ENCODE results near the gene TDRD3.

The TDRD3 gene

GRCh38 chr13:60583196-60583888, 186.3 kb downstream of the TDRD3 start:
- no peak for DNase-seq

- no peak for DNase-seq
Observed at GRCh38 chr13:60583911-60584753, 187.1 kb downstream of the TDRD3 start.

DNA sequence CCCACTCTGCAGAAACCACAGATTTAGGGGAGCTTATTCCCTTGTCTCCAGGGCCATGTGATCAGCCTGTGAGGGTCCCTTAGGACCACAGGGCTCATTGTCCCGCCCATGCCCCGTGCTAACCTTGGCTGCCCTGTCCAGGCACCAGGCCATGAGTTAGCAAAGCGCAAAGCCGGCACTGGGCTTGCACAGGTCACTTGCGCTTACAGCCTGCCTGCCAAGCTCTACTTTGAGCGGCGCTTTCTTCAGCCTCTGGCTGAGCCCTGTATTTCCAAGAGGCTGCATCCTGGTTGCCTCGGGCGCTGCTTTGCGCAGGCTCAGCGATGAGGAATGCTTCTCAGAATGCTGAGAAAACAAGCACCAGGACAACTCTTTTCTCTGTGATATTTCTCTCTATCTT, 188.0 kb downstream of the TDRD3 start:
- DNase-seq = no peak

DNA sequence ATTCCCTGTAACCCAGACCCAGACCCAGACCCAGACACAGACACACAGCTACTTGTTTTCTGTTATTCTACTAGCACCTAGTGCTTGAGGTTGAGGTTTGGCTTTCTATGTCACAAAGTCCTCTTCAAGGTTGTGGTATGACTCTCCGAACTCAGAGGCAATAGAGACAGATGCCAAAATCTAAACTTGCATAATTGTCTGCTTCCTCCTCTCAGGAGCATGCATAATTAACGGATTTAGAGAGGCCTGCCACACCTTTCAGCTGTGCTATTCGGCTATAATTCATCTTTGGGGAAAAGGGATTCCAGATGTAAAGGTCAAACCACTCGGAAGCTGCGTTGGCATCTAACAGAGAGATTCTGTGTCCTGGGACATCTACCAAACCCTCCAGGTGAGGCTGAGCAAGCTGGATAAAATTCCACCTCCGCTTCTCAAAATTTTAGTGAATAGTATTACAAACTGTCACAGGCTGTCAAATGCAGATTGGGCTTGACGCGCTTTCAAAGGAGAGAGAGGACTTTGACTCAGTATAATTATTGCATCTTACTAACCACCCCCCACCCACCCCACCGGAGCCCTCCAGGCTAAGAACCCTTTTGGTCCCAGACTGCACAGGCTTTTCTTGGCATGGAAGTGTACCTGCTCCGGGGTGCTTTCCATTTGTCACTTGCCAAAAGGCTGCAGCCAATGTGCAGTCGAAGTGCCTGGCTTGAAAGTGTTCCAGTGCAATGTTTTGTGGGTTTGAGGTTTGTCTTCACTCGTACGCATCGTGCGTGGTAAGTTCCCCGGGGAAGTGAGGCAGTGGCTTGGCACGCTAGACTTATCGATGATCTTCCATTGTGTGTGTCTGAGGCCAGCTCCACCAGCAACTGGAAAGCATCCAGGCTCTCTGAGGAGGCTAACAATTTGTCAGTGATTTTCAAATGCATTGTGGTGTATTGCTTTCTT, 194.1 kb downstream of the TDRD3 start:
- DNase-seq = no peak

GRCh38 chr13:60603049-60603448, 206.0 kb downstream of the TDRD3 start:
- DNase-seq = no peak

DNA sequence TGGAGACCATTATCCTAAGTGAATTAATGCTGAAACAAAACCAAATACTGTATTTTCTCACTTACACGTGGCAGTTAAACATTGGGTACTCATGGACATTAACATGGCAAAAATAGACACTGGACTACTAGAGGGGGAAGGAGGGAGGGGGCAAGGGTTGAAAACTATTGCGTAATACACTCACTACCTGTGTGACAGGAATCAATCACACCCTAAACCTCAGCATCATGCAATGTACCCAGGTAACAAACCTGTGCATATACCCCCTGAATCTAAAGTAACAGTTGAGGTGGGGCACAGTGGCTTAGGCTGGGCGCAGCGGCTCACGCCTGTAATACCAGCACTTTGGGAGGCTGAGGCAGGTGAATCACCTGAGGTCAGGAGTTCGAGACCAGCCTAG, 207.0 kb downstream of the TDRD3 start:
- no peak for DNase-seq

GRCh38 chr13:60608954-60609353, 211.9 kb downstream of the TDRD3 start:
- DNase-seq = no peak

GRCh38 chr13:60611523-60611922, 214.5 kb downstream of the TDRD3 start:
- DNase-seq = no peak

GRCh38 chr13:60612593-60612992, 215.6 kb downstream of the TDRD3 start:
- no peak for DNase-seq

- no peak for DNase-seq
Observed at GRCh38 chr13:60613080-60613479, 216.1 kb downstream of the TDRD3 start.

DNA sequence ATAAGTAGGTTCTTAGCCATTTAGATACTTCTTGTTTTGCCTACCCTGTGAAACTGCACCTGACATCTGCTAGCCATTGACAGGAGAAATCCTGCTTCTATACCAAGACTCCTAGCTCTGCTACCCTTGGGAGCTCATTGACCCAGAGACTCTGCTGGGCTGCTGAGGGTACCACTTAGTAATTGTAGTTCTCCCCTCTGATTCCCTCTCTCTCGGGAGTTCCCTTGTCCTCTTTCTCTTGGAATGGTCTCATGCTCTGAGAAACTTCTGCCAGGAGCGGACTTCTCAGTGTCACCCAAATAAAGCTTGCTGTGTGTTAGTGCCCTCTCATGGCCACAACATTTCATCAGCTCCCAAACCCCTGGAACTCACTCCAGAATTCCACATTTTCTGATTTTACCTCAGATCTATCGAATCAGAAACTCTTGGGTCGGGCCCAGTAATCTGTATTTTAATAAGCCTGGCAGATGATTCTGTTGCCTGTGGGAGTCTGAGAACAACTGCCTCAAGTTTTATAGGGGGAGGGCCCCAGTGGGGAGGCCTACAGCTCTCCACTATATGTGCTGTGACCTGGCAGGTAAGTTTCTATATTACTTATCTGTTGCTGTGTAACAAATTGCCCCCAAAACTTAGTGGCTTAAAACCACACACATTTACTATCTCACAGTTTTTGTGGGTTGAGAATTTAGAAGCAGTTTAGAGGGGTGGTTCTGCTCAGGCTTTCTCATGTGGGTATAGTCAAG, 221.1 kb downstream of the TDRD3 start:
- DNase-seq = no peak

GRCh38 chr13:60619461-60619860, 222.4 kb downstream of the TDRD3 start:
- no peak for DNase-seq

GRCh38 chr13:60620611-60621395, 223.8 kb downstream of the TDRD3 start:
- no peak for DNase-seq

GRCh38 chr13:60623151-60623550, 226.1 kb downstream of the TDRD3 start:
- no peak for DNase-seq
